ENCODE results near the gene NVL.
"Not testable (repeated sequence)": the region's sequence is repeated elsewhere in the genome, so short reads cannot be mapped to it uniquely, and the experiment has no call there.

The NVL gene

GRCh38 chr1:224226849-224227502, 103.0 kb downstream of the NVL start:
- no peak for DNase-seq

DNA sequence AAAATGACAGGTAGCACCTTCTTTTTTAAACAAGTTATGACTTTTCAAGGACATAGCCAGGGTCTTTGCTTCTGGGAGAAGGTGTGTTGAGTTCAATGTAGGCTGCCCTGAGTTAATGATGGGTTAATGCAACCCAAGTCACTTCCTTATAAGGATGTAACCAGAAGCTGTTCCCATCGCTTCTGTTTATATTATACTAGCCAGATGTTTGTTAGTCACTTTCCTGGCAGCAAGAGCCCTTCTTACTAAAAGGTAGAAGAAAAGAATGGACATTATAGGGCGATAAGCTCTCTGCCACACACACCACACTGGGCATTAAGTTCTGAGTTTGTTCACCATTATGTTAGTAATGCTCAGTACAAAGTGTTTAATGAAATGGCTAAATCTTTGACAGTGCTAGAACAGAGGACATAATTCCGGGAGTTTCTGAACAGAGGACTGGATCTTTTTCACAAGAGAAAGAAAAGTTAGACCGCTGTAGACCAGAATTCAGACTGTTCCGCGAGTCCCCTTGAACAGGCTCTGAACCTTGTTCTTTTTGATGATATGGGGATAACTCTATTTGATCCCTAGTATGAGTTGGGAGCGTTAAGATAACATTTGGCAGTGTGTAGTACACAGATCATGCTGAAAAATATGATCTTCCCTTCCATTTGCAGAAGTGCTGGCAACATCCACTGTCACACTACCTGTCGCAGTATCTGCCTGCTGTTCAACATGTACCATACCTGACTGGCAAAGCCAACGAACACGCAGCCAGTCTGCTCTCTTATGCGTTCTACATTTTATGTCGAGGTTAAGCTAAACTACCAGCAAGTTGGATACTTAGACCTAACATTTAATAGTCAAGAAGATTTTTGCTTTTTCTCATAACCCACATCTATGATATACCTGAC, 105.9 kb downstream of the NVL start:
- DNase-seq: no peak

GRCh38 chr1:224219612-224220059, 110.3 kb downstream of the NVL start:
- DNase-seq: no peak

DNA sequence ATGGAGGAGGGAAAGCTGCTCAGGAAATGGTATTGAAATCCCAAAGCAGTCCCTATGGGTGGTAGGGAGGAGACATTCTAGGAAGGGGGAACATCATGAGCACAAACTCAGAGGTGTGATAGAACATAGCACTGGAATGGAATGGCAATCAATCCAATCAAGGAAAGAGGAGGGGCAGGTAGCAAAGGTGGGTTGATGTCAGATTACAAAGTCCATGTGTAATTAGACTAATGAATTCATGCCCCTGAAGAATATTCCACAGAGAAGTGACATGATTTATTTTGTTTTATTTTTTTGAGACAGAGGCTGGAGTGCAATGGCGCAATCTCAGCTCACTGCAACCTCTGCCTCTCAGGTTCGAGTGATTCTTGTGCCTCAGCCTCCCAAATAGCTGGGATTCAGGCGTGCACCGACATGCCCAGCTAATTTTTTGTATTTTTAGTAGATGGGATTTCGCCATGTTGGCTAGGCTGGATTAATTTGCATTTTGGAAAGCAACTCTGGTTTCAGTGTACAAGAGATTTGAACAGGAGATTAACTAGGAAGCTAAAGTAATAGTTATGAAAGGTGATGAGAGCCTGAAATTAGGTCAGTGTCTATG, 110.9 kb downstream of the NVL start:
- no peak for DNase-seq

DNA sequence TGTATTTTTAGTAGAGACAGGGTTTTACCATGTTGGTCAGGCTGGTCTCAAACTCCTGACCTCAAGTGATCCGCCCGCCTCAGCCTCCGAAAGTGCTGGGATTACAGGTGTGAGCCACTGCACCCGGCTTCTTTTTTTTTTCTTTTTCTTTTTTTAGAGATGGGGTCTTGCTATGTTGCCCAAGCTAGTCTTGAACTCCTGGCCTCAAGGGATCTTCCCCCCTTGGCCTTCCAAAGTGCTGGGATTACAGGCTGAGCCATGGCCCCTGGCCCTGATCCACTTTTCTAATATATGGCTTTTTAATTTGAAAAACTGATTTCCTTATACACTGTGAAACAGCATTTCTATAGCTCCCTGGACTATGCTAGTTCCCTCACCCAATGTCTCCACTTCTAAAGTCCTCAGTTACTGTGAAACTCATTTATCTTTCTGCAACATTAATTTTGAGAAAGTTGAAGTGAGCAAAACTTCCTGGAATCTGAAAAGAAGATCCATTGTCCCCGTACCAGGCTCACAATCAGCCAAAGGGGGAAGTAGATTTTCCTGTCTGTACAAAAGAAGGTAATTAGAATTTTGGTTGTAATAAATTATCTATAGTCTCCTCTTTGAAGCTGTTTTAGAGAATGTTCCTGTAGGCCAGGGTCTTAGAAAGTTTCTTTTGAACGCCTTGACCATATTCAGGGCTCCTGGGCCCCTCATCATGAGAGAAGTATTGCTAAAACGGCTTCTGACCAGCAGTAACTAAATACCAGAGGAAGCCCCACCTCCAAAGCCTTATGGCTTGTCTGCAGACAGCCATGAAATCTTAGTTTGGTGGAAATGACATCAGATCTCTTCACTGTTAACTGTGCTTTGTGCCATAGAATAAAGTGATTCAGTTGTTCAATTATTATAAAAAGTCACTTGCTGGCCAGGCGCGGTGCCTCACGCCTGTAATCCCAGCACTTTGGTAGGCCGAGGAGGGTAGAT, 112.0 kb downstream of the NVL start:
- no peak for DNase-seq

DNA sequence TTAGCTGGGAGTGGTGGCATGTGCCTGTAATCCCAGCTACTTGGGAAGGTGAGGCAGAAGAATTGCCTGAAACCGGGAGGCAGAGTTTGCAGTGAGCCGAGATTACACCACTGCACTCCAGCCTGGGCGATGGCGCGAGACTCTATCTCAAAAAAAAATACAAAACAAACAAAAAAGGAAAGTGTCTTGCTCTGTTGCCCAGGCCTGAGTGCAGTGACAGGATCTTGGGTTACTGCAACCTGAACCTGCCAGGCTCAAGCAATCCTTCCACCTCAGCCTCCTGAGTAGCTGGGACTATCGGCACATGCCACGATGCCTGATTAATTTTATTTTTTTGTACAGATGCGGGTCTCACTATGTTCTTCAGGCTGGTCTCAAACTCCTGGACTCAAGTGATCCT, 113.6 kb downstream of the NVL start:
- no peak for DNase-seq

DNA sequence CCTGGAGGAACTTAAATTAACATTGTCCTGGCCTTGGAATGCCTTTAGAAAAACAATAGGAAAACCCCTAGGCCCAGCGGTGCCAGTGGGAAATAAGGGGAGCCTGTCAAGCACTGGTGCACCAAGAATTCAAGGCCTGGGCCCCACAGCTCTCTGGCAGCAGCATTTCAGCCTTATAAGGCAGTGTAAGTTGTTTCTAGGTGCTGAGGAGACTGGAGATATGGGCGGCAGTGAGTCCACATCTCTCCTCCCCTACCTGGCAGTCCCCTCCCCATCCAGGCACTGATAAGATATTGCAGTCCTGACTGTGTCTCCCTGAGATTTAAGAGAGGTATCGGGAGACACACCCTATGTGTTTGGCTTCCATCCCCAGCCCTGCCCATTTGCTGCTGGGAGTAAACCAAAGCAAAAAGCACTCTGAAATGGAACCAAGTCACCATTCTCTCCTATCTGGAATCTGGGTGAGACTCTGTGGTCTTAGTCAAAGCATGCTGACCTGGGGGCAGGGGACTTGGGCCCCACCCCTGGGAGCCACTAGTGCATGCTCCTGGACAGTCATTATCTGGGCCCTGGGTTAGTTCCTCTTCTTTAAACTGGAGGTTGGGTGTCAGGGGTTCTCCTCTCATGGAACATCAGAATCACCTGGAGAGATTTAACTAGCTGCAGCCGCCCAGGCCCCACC, 116.4 kb downstream of the NVL start:
- DNase-seq: no peak

- no peak for DNase-seq
These were observed 117.3 kb downstream of the NVL start for GRCh38 chr1:224212618-224213061.

- no peak for DNase-seq
These were observed 118.6 kb downstream of the NVL start for GRCh38 chr1:224211206-224211962.

DNA sequence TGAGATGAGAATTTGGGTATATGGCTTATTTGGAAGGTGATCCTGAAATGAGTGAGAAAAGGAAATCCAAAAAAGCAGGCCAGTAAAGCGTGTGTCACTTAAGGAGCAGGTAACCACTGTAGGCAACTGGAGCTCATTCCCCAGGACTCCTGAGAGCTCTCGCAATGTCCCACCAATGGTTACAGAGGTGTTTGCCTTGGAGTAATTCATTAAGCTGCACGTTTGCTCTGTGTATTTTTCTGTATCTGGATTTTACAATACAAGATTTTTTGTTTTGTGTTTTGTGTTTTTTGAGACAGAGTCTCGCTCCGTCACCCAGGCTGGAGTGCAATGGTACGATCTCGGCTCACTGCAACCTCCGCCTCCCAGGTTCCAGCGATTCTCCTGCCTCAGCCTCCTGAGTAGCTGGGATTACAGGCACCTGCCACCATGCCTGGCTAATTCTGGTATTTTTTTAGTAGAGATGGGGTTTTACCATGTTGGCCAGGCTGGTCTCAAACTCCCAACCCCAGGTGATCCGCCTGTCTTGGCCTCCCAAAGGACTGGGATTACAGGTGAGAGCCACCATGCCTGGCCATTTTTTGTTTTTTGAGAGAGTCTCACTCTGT, 123.9 kb downstream of the NVL start:
- not testable (repeated sequence) for DNase-seq

DNA sequence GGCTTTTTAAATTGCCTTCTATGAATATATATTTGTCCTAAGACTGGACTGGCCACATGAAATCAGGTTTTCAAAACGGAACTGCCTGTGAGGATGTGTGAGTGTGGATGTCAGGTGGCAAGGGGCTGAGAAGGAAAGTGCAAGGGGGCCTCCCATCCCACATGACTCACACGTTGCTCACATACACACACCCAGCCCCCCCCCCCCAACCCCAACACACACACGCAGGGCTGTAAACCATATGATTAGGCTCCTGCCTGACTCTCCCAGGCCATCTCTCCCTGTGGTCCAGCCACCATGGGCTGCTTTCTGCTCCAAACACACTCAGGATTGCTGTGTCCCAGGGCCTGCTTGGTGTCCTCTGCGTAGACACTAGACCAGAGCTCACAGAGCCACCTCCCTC, 124.5 kb downstream of the NVL start:
- no peak for DNase-seq

DNA sequence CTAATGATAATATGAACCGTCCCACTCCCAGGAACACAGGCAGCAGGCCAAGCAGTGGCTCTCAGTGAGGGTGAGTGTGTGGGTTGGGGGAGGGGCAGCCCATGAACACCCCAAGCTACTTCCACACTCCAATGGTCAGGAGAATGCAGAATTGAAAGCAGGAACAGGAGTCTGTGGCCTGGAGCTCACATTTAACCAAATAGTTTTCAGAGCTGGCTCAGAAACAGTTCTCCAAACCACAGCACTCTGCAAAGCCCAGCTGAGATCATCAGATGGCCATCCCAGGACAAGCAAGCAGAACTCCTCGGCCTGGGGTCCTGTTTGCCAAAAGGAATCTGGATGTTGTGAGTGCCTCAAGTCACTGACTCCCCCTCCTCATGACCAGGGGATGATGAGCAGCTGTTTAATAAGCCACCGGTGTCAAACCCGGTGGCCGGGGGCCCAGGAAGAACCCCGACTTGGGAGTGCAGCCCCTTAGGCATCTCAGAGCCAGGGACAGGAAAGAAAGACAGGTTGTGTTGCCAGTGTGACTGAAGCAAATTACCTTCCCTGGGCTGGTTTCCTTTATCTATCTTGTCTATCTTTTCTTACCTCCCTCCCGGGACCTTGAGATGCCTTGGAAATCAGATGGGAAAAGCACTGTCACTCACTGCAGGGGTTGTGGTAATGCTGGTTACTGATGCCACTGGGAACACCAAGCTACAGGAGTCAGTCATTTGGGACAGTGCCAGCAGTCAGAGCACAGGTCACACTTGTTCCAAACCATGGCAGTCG, 126.5 kb downstream of the NVL start:
- DNase-seq: no peak

- DNase-seq: no peak
These were observed 128.1 kb downstream of the NVL start for GRCh38 chr1:224201853-224202252.

- DNase-seq: no peak
These were observed 128.6 kb downstream of the NVL start for GRCh38 chr1:224201383-224201782.

- DNase-seq: no peak
These were observed 130.3 kb downstream of the NVL start for GRCh38 chr1:224199679-224200078.

GRCh38 chr1:224198572-224198971, 131.4 kb downstream of the NVL start:
- no peak for DNase-seq

DNA sequence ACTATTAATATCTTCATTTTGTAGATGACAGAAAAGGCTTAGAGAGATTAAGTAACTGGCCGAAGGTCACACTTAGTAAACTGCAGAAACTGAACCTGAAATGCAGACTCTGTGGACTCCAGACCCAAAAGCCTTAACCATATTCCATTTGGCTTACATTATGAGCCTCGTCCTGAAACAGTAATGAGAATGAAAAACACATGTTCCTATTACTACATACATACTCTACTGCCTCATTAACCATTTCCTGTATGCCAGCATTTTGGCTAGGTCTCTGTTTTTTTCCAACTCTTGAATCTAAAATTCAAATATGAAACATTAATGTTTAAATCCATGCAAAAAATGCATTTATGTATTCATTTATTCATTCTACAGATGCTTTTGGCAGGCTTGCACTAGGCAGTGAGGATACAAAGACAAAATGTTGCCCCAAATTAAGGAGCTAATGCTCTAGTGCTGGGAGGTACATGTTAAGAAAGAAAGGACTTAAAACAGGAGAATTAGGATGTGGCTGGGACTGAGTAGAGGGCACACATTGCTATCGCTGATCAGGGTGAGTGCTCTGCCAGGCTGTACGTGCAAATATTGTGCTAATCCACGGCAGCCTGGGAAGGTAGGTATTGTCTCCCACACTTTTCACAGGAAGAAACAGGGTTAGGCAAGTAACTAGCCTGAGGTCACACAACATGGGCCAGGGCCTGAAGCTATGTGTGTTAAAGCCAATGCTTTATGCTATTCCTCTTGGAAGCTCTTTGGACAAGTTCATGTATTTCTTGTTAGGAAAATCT, 133.0 kb downstream of the NVL start:
- no peak for DNase-seq

- DNase-seq: no peak
These were observed 136.5 kb downstream of the NVL start for GRCh38 chr1:224193319-224193966.

Data from effector CD4-positive, alpha-beta T cell (primary cell).